ENCODE measurements around the gene AGRN.
"Not testable (repeated sequence)": the region's sequence is repeated elsewhere in the genome, so short reads cannot be mapped to it uniquely, and the experiment has no call there.

AGRN gene

DNA sequence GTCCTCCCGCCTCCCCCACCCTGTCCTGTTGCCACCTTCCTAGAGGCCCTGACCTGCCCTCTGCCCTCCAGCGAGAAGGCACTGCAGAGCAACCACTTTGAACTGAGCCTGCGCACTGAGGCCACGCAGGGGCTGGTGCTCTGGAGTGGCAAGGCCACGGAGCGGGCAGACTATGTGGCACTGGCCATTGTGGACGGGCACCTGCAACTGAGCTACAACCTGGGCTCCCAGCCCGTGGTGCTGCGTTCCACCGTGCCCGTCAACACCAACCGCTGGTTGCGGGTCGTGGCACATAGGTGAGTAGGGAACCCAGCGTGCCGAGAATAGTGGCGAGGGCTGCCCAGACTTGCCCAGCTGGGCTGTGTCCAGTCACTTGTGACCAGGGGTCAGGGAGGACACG is 33.8 kb downstream of the AGRN start:
- DNase-seq (ENCODE audit: low read depth): no peak

GRCh38 chr1:1054099-1054700 is 34.3 kb downstream of the AGRN start:
- DNase-seq (ENCODE audit: low read depth): no peak

GRCh38 chr1:1054971-1055370 is 35.1 kb downstream of the AGRN start:
- DNase-seq (ENCODE audit: low read depth): no peak

GRCh38 chr1:1055841-1056736 is 36.2 kb downstream of the AGRN start:
- DNase-seq (ENCODE audit: low read depth): no peak

GRCh38 chr1:1057769-1058087 is 37.8 kb downstream of the AGRN start:
- DNase-seq (ENCODE audit: low read depth): not testable (repeated sequence)

GRCh38 chr1:1058088-1058905 is 38.4 kb downstream of the AGRN start:
- no peak for DNase-seq (ENCODE audit: low read depth)

GRCh38 chr1:1058921-1059493 is 39.1 kb downstream of the AGRN start:
- DNase-seq (ENCODE audit: low read depth): peak; percentile 32

GRCh38 chr1:1059494-1060280 is 39.8 kb downstream of the AGRN start:
- peak; percentile 76 for DNase-seq (ENCODE audit: low read depth)

DNA sequence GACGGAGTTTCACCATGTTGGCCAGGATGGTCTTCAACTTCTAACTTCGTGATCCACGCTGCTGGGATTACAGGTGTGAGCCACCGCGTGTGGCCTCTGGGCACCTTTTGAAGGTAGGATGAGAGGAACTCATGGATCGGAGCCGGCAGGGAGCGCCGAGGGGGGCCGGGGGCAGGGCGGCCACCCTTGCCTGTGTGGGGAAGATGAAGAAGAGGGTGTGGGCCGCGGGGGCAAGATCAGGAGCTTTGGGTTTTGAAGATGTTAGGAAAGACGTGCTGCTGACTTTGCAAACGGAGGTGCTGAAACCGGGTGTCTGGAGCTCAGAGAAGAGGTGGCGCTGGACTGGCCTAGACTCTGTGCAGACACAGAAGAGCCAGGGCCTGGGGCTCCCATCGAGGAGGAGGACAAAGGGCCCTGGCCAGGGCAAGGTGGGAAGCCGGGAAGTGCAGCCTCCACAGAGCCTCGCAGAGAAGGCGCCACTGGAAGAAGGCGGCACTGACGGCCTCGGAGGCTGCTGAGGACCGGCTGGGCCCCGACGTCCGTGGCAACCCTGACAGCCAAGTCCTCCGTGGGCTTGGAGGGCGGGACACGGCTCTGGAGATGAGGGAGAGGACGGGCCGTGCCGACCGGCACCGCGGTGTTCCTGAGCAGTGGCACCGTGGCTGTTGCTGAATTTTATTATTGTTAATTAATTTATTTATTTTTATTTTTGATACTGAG is 40.5 kb downstream of the AGRN start:
- no peak for DNase-seq (ENCODE audit: low read depth)

DNA sequence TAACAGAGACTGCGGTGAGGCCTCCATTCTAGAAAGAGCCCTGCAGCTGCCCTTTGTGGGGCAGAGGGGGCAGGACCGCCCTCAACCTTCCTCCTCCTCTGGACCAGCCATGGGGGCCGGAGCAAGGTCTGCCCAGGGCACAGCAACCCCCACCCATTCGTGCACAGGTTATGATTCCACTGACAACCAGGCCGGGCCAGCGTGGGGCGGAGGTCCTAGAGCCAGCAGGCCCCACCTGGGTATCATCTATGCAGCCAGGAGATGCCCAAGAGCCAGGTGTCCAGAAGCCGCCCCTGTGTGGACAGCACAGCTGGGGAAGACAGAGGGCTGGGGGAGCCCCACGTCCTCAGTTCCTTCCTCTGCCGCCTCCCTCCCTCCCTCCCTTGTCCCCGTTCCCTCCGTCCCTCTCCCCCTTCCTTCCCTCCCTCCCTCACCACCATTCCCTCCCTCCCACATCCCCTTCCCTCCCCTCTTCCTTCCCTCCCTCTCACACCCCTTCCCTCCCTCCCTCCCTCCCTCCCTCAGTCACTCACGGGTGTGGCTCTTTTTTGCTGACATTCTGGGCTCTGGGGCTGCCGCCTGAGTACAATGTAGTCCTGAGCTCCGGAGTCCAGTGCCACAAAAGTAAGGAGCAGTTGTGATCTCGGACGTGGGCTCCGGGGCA is 41.9 kb downstream of the AGRN start:
- DNase-seq (ENCODE audit: low read depth): no peak

DNA sequence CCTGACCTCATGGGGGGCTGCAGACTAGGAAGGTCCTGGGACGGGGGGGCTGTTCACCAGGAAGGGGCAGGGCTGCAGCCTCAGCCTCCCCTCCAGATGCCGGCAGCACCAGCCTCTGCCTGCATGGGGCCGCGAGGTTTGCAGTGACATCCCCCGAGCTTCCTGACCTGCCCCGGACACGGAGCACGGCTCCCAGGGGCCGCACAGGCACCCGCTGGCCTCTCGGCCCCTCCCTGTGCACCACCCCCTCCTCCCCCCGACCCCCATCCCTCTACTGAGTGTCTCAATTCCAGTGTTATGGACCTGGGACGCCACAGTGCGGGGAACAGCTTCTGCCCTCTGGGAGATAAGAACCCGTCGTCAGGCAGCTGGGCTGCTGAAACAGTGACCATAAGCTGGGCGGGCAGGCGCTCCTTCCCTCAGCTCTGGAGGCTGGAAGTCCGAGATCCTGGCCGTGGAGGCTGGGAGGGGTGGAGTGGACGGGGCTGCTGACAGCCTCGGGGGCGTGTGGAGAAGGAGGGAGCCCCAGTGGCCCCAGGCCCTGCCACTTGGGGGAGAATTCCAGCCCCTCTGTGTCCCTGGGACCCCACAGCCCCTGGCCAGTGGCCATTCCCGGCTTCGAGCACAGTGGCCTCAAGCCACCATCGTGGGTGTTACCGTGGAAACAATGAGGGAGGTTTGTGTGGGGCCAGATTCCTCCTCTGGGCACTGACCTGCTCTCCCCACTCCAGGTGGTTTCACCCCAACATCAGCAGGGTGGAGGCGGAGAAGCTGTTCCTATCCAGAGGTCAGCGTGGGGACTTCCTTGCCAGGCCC is 42.6 kb downstream of the AGRN start:
- no peak for DNase-seq (ENCODE audit: low read depth)

- DNase-seq (ENCODE audit: low read depth): no peak
Measured at GRCh38 chr1:1063261-1063944, 43.5 kb downstream of the AGRN start.

GRCh38 chr1:1063945-1064831 is 44.3 kb downstream of the AGRN start:
- peak; percentile 85 for DNase-seq (ENCODE audit: low read depth)

DNA sequence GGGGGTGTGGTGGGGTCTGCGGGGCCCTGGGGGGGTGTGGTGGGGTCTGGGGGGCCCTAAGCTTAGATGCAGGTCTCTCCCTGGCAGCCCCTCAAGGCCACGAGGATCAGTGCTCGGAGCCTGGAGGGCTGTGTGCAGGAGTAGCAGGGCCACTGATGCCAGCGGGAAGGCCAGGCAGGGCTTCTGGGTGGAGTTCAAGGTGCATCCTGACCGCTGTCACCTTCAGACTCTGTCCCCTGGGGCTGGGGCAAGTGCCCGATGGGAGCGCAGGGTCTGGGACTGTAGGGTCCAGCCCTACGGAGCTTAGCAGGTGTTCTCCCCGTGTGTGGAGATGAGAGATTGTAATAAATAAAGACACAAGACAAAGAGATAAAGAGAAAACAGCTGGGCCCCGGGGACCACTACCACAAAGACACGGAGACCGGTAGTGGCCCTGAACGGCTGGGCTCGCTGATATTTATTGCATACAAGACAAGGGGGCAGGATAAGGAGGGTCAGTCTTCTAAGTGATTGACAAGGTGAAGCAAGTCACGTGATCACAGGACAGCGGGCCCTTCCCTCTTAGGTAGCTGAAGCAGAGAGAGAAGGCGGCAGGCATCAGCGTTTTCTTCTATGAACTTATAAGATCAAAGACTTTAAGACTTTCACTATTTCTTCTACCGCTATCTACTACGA is 45.5 kb downstream of the AGRN start:
- DNase-seq (ENCODE audit: low read depth): no peak

- not testable (repeated sequence) for DNase-seq (ENCODE audit: low read depth)
Measured at GRCh38 chr1:1065940-1066304, 46.0 kb downstream of the AGRN start.

DNA sequence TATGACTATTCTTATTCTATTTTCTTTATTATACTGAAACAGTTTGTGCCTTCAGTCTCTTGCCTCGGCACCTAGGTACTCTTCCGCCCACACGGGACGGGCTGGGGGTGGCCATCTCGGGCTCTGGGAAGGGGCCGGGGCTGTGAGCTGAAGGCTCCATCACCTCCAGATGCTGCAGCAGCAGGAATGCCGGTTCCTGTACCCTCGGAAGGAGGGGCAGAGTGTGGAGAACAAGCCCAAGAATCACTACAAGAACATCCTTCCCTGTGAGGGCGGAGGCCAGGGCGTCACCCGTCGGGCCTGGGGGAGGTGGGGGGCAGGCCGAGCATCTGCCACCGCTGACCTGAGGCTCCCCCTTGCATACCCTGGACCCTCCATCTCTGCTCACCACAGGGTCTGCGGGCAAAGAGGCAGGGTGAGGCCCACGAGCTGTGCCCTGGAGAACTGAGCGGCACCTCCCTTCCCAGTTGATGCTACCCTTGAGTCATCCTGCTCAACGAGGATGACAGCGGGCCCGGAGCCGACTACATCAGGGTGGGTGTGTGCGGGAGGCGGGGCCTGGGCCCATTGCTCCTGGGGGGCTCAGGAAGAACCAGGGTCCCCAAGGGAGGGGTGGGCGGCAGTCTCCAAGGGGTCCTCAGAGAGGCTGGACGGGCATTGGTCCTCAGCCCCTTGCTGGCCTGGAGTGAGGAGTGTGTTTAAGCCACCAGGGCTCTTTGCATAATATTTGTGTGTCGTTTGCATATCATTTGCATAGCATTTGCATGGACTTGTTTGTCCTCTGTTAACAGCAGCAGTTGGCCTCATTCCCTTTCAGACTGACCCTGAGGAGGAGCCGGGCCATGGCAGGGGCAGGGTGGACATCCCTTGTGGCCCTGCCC is 46.7 kb downstream of the AGRN start:
- DNase-seq (ENCODE audit: low read depth): no peak

All from T-helper 22 cell (primary cell).